SK-N-SH (cell line): Measurements from ENCODE around the gene P2RY14.

Source experiments
- CHD2 ChIP-seq: fragments of 150-350 bp; IDR thresholded peaks from 2 replicates; pipeline ENCODE4 v1.6.1; 2018; ENCODE audit warnings: low read length; ENCODE audit not compliant: partially characterized antibody
- CTCF ChIP-seq: fragments of 200-600 bp; sonication (generic); IDR thresholded peaks from 2 replicates; pipeline ENCODE4 v1.6.1; 2017; ENCODE audit warnings: antibody characterized with exemption, mild to moderate bottlenecking, moderate library complexity
- FOSL2 ChIP-seq: IDR thresholded peaks from 2 replicates; pipeline ENCODE4 v1.4.0; 2012; ENCODE audit warnings: low read depth, mild to moderate bottlenecking, moderate library complexity, borderline replicate concordance
- RAD21 ChIP-seq: IDR thresholded peaks from 2 replicates; pipeline ENCODE4 v1.6.1; 2012; ENCODE audit warnings: mild to moderate bottlenecking, low read length
- USF2 ChIP-seq: fragments of 150-350 bp; IDR thresholded peaks from 2 replicates; pipeline ENCODE4 v1.6.1; 2017; ENCODE audit warnings: antibody characterized with exemption, low read length, low read depth, borderline replicate concordance
- YY1 ChIP-seq: IDR thresholded peaks from 2 replicates; pipeline ENCODE4 v1.4.0; 2012; ENCODE audit warnings: low read depth, mild to moderate bottlenecking

GRCh38 chr3:151174351-151174750, 104.0 kb downstream of the P2RY14 start:
- TF ChIP-seq FOSL2 (no peak), RAD21 (no peak), YY1 (no peak), CHD2 (no peak), CTCF (no peak), USF2 (no peak)
